GM10266 (cell line): Measurements from ENCODE around the gene OSBPL10.

Experiments
- DNase-seq: peaks from one replicate; pipeline ENCODE4 v3.0.0; 2012; ENCODE audit errors: extremely low spot score
- CTCF ChIP-seq: IDR thresholded peaks from 2 replicates; pipeline ENCODE4 v1.5.1; 2012; ENCODE audit warnings: mild to moderate bottlenecking, low read depth; ENCODE audit not compliant: control insufficient read depth, insufficient read depth; ENCODE audit errors: missing control alignments

The OSBPL10 gene

GRCh38 chr3:31947671-31948091 is 33.4 kb downstream of the OSBPL10 start:
- DNase-seq, result no peak
- no peak for TF ChIP-seq CTCF

DNA sequence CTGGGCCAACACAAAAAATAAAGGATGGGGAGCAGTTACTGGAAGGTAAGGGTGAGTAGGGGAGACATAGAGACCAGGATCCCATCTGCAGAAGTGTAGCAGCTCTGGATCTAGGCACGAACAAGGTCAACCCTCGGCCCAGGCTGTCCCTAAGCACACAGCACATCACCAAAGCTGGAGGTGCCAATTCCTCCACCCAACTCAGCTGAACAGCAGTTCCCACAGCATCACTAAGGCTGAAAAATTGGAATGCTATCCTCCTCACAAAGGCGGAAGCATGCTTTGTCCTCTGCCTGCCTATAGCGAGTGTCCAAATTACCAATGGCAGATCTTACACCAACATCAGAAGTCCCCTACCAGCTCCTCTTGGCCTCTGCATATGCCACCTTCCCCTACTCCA is 33.9 kb downstream of the OSBPL10 start:
- TF ChIP-seq CTCF, result no peak
- no peak for DNase-seq

GRCh38 chr3:31946484-31947081 is 34.5 kb downstream of the OSBPL10 start:
- no peak for TF ChIP-seq CTCF
- DNase-seq, result no peak

GRCh38 chr3:31945738-31946052 is 35.4 kb downstream of the OSBPL10 start:
- no peak for DNase-seq
- no peak for TF ChIP-seq CTCF

- no peak for DNase-seq
- no peak for TF ChIP-seq CTCF
Measured at GRCh38 chr3:31943041-31943440, 38.0 kb downstream of the OSBPL10 start.

DNA sequence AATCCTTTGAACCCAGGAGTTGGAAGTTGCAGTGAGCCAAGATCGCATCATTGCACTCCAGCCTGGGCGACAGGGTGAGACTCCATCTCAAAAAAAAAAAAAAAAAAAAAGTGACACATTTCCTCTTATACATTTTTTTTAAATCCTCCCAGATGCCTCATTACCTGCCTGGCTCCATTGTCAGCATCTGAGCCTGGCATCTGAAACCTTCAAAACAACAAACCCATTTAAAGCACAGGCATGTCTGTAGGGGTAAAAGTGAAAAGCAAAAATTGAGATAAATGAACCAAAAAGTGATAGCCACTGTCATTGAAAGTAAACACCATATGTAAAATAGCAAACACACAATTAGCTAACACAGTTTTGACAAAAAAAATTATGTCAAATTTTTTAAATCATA is 38.6 kb downstream of the OSBPL10 start:
- no peak for TF ChIP-seq CTCF
- no peak for DNase-seq

DNA sequence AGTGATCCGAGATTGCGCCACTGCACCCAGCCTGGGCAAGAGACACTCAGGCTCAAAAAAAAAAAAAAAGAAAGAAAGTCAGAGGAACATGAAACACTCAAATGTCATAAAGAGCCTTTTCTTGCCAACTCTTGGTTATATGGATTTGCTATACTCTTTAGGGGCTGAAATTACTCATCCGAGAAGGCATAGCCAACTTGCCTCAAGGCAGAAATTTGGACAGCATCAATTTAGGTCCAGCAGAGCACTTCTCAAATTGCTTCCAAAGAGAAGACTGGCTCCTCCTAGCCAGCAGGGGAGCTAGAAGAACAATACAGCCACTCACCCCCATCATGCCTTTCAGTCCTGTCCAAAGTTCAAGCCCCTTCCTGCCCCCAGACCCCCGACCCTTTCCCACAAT is 43.8 kb downstream of the OSBPL10 start:
- no peak for DNase-seq
- no peak for TF ChIP-seq CTCF
